HG02970 (cell line): ENCODE measurements around the gene MYOCD.

Experiments used
- ATAC-seq: cut with Tn5 transposase; IDR thresholded peaks from one replicate; pipeline ENCODE4 v1.9.1; 2021; ENCODE audit warnings: mild to moderate bottlenecking, moderate library complexity, moderate number of reproducible peaks; ENCODE audit not compliant: unreplicated experiment, low FRiP score

Gene MYOCD

DNA sequence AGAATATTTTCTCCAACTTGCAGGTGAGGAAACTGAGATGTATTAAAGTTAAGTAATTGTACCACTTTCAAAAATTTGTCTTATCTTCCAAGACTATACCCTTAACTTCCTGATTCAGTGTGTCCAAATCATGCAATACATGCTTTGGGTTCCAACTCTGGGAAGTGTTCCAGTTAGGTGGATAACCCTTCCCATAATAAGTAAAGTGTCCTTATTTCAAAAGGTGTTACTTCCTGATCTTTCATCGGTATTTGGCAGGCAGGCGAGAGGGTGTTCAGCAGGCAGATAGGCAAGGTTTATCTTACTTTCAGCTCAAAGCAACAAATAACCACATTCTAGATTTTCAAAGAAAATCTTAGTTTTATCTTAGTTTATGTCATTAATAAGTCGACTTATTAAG, 77.4 kb downstream of the MYOCD start:
- no peak for ATAC-seq

- ATAC-seq: no peak
Measured at GRCh38 chr17:12744298-12744697, 78.6 kb downstream of the MYOCD start.

DNA sequence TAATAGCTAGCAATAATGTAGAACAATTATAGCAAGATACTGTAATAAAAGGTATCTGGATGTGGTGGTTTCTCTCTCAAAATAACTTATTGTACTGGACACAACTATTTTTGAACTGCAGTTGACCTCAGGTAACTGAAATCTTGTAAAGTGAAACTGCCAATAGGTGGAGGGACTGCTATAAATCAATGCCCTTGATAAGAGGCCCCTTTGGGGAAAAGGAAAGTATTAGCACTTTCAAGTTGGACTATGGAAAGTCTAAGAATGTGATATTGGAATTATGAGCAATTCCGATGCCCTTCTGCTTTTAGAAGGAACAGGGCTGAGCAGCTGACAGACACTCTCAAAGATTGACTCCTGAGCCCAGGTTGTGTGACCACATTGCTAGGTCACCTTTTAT, 79.1 kb downstream of the MYOCD start:
- ATAC-seq: no peak

GRCh38 chr17:12745486-12745885, 79.8 kb downstream of the MYOCD start:
- ATAC-seq: no peak

GRCh38 chr17:12756786-12757185, 91.1 kb downstream of the MYOCD start:
- no peak for ATAC-seq

- no peak for ATAC-seq
Measured at GRCh38 chr17:12759090-12759489, 93.4 kb downstream of the MYOCD start.

DNA sequence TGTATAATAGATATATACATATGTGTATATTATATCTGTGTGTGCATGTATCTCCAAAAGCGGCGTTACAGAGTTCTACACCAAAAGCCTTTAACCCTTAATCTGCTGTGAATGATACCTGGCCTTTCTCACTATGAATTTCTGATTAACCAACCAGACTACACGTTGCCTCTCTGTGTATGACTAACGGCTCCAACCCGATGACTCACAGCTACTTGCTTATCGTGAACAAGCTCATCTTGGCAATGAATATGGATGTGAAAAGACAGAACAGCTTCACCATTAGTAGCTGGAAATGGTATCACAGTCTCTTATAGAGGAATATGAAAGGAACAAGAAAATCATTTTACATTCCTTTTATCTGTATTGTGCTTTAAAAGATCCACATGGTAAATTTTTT, 99.9 kb downstream of the MYOCD start:
- ATAC-seq: no peak

DNA sequence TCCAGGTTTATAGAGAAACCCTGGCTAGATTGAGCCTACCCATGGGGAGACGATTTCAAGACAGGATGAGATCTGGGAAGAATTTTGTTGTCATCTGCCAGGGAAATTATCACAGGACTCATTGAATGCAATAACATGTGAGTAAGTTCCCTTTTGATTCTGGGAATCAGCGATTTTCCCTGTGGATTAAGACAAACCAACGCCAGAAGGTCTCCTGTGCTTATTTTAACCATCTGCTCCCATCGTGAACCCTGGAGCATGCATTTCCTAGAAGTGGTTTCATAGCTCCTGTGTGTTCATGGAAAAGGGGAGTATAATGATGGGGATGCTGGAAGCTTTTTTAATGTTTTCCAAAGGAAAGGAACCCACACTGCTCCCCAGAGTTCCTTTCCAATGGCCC, 102.6 kb downstream of the MYOCD start:
- no peak for ATAC-seq

DNA sequence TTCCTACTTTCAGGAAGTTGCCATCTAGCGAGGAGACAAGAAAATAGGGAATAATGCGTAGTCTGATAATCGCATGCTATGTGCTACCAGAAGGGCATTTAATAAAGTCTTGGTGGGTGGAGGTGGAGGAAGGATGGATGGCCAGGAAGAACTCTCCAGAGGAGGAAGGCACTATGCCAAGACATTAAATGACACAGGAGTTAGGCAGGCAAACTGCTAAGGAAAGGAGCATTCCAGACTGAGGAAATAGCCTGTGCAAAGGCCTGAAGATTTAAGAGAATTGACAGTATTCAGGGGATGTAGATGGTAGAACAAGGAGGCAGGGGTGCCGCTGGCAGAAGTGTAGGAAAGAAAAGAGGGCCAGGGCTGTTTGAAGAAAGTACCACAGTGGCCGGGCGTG, 104.3 kb downstream of the MYOCD start:
- no peak for ATAC-seq

DNA sequence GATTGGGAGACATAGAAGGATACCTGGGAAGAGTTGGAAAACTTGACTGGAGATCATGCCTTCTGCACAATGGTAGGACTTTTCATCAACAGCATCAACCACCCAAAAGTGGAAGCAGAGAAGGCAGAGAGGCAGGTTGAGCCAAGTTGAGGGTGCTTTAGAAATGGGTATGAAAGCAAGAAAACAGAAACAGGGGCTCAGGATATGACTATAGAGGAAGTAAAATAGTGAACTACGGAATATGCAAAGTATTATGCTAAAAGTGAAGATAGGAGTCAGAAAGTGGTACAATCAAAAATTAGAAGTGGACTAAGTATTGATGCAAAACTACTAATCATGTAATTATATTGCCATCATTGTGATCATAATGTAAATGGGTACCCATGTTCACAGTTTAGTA, 107.5 kb downstream of the MYOCD start:
- ATAC-seq: no peak

GRCh38 chr17:12789075-12789480, 123.4 kb downstream of the MYOCD start:
- no peak for ATAC-seq

DNA sequence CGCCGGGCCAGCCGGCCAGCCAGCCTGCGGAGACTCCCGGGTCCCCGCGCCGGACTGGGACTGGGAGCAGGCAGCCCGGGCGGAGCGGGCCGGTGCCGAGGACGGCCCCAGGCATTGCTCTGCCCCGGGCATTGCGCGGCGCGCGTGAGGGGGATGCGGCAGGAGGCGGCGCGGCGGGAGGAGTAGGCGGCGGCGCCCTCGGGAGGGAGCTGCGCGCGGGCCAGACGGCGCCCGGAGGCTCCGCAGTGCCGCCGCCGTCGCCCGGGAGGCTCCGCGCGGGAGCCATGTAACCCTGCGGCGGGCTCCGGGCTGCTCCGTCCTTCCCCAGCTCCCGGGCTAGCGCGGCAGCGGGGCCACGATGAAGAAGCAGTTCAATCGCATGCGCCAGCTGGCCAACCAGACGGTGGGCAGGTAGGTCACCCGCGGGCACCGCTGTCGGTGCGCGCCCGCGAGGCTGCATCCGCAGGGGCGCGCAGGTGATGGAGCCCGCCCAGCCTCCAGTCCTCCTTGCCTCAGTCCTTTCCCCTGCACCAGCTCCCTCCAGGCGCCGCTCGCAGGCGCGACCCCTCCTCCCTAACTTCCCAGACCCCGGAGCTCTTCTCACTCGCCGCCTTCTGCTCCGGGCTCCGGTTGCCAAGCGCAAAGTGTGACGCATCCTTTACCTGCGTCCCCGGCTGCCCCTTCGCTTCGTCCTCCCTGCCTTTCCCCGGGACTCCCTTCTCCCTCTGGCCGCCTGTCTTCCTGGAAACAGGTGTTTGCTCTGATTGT, 124.0 kb downstream of the MYOCD start, which contains the start of gene ARHGAP44:
TSS of gene ARHGAP44 (plus strand) at position 18 of the 768 bp plus-strand sequence. CDS start at position 359, 341 bp downstream.
- ATAC-seq: peak; percentile 93

GRCh38 chr17:12790249-12791106, 124.8 kb downstream of the MYOCD start:
- no peak for ATAC-seq

- no peak for ATAC-seq
Measured at GRCh38 chr17:12794919-12795532, 129.3 kb downstream of the MYOCD start.

DNA sequence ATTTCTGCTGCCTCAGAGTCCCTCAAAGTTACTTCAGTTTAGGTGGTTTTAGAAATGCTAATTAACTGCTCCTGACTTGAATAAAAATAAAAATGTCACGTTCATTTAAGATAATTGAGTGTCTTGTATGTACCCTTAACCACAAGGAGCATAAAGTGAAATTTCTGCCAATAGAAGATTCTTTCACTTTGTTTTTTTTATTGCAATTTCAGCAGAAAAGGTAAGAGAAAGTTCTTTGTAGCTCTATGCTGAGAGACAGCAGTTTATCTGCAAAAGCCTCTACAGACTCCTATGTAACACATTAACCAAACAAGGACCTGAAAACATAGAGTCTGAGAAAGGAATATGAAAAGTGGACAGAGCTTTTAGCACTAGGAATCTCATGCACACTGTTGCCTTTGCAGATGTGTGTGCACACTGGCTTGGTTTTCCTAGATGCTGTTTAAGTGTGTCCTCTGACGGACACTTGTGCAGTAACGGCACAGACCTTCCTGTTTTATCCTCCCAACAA, 135.2 kb downstream of the MYOCD start:
- ATAC-seq: no peak

DNA sequence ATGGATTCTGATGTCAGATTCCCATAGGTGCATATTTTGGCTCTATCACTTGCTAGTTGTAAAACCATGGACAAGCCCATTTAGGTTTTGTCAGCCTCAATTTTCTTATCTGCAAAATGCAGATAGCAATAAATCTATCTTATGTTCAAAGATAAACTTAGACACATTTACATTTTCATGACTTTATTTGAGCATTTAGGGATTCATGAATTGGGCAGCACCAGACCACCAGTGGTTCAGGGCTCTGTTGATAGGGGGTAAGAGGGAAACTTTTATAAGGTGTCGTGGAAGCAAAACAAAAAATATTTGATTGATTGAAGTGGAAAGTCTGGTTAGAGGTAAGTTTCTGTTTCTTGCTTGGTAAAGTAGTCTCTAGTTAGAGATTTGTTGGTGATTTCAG, 140.9 kb downstream of the MYOCD start:
- ATAC-seq: no peak

DNA sequence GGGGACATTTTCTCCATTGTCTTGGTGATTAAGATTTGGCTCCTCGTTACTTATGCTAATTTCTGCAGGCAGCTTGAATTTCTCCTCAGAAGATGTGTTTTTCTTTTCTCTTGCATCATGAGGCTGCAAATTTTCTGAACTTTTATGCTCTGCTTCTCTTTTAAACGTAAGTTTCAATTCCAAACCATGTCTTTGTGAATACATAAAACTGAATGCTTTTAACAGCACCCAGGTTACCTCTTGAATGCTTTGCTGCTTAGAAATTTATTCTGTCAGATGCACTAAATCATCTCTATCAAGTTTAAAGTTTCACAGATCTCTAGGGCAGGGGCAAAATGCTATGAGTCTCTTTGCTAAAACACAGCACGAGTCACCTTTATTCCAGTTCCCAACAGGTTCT, 143.0 kb downstream of the MYOCD start:
- ATAC-seq: no peak

DNA sequence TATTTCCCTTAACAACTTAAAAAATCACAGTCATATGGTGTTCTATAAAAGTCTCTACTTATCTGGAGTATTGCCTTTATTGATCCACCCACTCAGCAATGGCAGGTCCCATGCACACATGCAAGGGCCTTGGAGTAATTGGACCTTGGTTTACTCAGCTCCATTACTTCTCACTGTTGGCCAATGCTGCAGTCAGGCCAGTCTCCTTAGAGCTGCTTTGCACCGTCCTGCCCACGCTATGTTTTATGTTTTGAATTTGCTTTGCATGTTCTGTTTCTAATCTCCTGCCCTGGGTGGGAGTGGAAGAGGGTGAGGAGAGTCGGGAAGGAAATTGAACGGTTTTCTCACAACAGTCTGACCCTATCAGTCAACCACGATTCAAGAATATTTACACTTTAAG, 147.2 kb downstream of the MYOCD start:
- ATAC-seq: no peak

GRCh38 chr17:12813664-12814063, 148.0 kb downstream of the MYOCD start:
- ATAC-seq: no peak

- no peak for ATAC-seq
Measured at GRCh38 chr17:12814718-12815117, 149.0 kb downstream of the MYOCD start.

- ATAC-seq: peak; percentile 96
Measured at GRCh38 chr17:12815642-12816141, 150.0 kb downstream of the MYOCD start.
